ENCODE data around the gene GATA2. TPM values are rescaled to one million over a fixed set of nuclear protein-coding genes. Genes with fewer than 3 reads are reported as not detected.

GATA2 gene
- total RNA-seq, 1 donor, result 0.72 TPM

DNA sequence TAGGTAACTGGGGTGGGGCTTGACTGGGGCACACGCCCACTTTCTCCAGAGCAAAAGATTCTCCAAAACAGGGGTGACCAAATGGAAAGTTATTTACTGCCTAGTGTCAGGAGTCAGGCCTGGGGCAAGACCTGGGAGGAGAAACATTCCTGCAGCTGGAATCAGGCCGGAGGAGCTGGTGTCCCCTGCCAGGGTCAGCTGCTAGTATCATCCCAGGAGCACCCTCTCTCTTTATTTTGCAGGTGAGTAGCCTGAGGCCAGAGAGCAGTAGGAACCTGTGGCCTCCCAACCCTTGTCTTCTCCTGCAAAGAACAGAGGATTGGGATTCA, 59.2 kb downstream of the GATA2 start:
- Histone ChIP-seq H3K4me3 (ENCODE audit: insufficient read depth, low read length) (no peak overlapping the region), H3K4me1 (ENCODE audit: insufficient read depth, low read length) (no peaks in the 10 kb centered on the region), H3K79me2 (ENCODE audit: insufficient read depth, low read length) (no peaks in the 10 kb centered on the region), H3K27me3 (ENCODE audit: insufficient read depth, low read length) (peaks cover 48% of the 10 kb centered on the region), H3K36me3 (ENCODE audit: insufficient read depth, low read length) (no peaks in the 10 kb centered on the region), H3K27ac (ENCODE audit: low read depth, low read length) (no peak overlapping the region), H2AFZ (ENCODE audit: low read length) (no peak overlapping the region), H4K20me1 (ENCODE audit: insufficient read depth, low read length) (no peaks in the 10 kb centered on the region), H3K9me3 (ENCODE audit: low read depth, low read length) (no peaks in the 10 kb centered on the region), H3K4me2 (ENCODE audit: insufficient read depth, low read length) (no peak overlapping the region)
- no peak for DNase-seq (ENCODE audit: insufficient read length, low spot score, missing footprints)
- TF ChIP-seq, protein P1, sequence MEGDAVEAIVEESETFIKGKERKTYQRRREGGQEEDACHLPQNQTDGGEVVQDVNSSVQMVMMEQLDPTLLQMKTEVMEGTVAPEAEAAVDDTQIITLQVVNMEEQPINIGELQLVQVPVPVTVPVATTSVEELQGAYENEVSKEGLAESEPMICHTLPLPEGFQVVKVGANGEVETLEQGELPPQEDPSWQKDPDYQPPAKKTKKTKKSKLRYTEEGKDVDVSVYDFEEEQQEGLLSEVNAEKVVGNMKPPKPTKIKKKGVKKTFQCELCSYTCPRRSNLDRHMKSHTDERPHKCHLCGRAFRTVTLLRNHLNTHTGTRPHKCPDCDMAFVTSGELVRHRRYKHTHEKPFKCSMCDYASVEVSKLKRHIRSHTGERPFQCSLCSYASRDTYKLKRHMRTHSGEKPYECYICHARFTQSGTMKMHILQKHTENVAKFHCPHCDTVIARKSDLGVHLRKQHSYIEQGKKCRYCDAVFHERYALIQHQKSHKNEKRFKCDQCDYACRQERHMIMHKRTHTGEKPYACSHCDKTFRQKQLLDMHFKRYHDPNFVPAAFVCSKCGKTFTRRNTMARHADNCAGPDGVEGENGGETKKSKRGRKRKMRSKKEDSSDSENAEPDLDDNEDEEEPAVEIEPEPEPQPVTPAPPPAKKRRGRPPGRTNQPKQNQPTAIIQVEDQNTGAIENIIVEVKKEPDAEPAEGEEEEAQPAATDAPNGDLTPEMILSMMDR (IDR thresholded peaks at IDR 0.05; ENCODE audit: extremely low read depth, low read depth, low read length), result no peak

DNA sequence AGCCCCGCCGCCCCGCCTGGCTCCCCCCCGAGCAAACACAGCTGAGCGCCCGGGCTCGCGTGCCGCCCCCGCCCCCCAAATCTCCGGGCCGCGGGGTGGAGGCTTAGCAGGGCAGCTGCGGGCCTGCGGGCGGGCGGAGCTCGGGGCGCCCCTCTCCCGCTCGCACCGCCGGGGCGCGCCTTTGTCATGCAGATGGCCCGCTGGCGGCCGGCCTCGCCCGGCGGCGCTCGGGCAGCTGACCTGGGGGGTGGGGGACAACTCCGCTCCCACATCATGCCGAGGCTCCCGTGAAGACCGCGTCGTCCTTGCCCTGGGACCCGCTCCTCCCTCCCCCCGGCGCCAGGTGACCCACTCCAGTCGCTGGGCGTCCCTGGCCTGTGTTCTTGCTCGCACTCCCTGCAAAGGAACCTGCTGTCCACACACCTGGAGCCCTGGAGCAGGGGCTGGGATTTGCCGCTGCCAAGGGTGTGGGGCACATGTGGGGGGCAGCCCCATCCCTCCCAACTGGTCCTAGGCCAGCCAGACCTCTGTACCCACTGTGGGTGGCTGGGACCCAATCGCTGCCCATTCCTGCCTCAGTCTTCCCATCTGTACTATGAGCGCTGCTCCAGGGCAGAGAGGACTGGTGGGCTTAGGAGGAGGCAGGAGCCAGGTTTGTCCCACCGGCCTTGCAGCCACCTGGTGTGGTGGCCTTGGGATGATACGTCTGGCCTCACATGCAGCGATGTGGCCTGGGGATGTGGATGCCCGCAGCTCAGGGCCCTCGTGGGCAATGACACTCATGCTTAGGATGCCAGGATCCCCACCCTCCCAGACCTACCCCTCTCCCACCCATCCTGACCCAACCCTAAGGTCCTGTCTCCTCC, 59.8 kb downstream of the GATA2 start:
- peaks cover 46% of the 10 kb centered on the region for H3K27me3 ChIP-seq (ENCODE audit: insufficient read depth, low read length)
- no peak overlapping the region for H2AFZ ChIP-seq (ENCODE audit: low read length)
- TF ChIP-seq, protein P1 (IDR thresholded peaks at IDR 0.05; ENCODE audit: extremely low read depth, low read depth, low read length), result no peak
- H4K20me1 ChIP-seq (ENCODE audit: insufficient read depth, low read length), result no peaks in the 10 kb centered on the region
- no peaks in the 10 kb centered on the region for H3K9me3 ChIP-seq (ENCODE audit: low read depth, low read length)
- no peaks in the 10 kb centered on the region for H3K79me2 ChIP-seq (ENCODE audit: insufficient read depth, low read length)
- H3K4me2 ChIP-seq (ENCODE audit: insufficient read depth, low read length), result no peak overlapping the region
- no peak overlapping the region for H3K4me3 ChIP-seq (ENCODE audit: insufficient read depth, low read length)
- no peaks in the 10 kb centered on the region for H3K36me3 ChIP-seq (ENCODE audit: insufficient read depth, low read length)
- DNase-seq (ENCODE audit: insufficient read length, low spot score, missing footprints), result no peak
- no peak overlapping the region for H3K27ac ChIP-seq (ENCODE audit: low read depth, low read length)
- H3K4me1 ChIP-seq (ENCODE audit: insufficient read depth, low read length), result no peaks in the 10 kb centered on the region

DNA sequence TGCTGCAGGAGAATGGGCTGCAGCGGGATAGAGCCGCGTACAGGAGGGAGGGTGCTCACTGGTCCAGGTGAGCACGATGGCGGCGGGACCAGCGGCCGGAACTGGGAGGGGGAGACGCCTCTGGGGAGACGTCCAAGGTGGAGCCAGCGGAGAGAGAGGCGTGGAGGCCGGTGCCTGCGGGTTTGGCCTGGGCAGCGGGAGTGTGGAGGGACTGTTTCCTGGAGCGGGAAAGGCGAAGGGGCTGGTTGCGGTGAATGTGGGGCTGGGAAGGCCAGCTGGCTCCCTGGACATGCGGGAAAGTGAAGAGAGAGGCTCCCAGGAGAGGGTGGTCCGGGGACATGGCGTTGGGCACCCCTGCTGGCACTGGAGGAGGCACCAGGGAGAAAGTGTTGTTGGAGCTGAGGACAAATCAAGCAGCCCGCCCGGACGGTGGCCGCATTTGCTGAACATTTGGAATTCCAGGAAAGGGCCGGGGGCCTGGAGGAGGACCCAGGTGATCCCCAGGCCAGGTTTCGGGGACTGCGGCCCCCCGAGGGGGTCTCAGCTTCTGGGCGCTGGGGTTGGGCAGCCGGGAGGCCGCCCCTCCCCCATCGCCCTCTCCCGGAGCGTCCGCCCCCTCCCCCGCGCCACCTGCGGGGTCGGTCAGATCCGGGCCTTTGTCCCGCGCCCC, 60.6 kb downstream of the GATA2 start:
- H4K20me1 ChIP-seq (ENCODE audit: insufficient read depth, low read length), result no peaks in the 10 kb centered on the region
- no peak overlapping the region for H3K4me3 ChIP-seq (ENCODE audit: insufficient read depth, low read length)
- no peaks in the 10 kb centered on the region for H3K36me3 ChIP-seq (ENCODE audit: insufficient read depth, low read length)
- DNase-seq (ENCODE audit: insufficient read length, low spot score, missing footprints), result no peak
- H3K9me3 ChIP-seq (ENCODE audit: low read depth, low read length), result no peaks in the 10 kb centered on the region
- no peaks in the 10 kb centered on the region for H3K79me2 ChIP-seq (ENCODE audit: insufficient read depth, low read length)
- no peak overlapping the region for H2AFZ ChIP-seq (ENCODE audit: low read length)
- peaks cover 46% of the 10 kb centered on the region for H3K27me3 ChIP-seq (ENCODE audit: insufficient read depth, low read length)
- H3K4me1 ChIP-seq (ENCODE audit: insufficient read depth, low read length), result no peaks in the 10 kb centered on the region
- no peak overlapping the region for H3K4me2 ChIP-seq (ENCODE audit: insufficient read depth, low read length)
- TF ChIP-seq, protein P1 (IDR thresholded peaks at IDR 0.05; ENCODE audit: extremely low read depth, low read depth, low read length), result no peak
- no peak overlapping the region for H3K27ac ChIP-seq (ENCODE audit: low read depth, low read length)

DNA sequence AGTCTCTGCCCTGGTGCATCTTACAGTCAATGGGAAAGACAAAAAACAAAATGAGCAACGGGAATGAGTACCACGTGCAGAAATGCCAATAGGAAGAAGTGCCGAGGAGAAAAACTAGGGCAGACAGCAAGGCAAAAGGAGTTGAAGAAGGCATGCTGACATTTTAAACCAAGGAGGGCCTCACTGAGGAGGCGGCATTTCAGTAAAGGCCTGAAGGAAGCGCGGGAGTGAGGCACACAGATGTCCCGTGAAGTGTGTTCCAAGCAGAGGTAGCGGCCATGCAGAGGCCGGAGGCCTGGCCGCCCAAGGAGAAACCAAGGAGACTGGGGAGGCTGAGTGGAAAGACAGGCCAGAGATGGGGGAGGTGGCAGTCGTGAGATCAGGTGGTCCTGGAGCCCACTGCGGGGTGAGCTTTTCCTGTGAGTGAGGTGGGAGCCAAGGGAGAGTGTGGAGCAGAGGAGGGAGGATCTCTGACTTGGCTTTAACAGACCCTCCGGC, 61.1 kb downstream of the GATA2 start:
- TF ChIP-seq, protein P1 (IDR thresholded peaks at IDR 0.05; ENCODE audit: extremely low read depth, low read depth, low read length), result no peak
- Histone ChIP-seq H3K36me3 (ENCODE audit: insufficient read depth, low read length) (no peaks in the 10 kb centered on the region), H2AFZ (ENCODE audit: low read length) (no peak overlapping the region), H3K27me3 (ENCODE audit: insufficient read depth, low read length) (peaks cover 46% of the 10 kb centered on the region), H3K4me1 (ENCODE audit: insufficient read depth, low read length) (no peaks in the 10 kb centered on the region), H3K4me2 (ENCODE audit: insufficient read depth, low read length) (no peak overlapping the region), H3K79me2 (ENCODE audit: insufficient read depth, low read length) (no peaks in the 10 kb centered on the region), H4K20me1 (ENCODE audit: insufficient read depth, low read length) (no peaks in the 10 kb centered on the region), H3K27ac (ENCODE audit: low read depth, low read length) (no peak overlapping the region), H3K4me3 (ENCODE audit: insufficient read depth, low read length) (no peak overlapping the region), H3K9me3 (ENCODE audit: low read depth, low read length) (no peaks in the 10 kb centered on the region)
- no peak for DNase-seq (ENCODE audit: insufficient read length, low spot score, missing footprints)

Data from osteoblast (primary cell).